Peyer's patch (tissue), 4 donors: Measurements from ENCODE around the gene GIPC2. TPM values are rescaled to one million over a fixed set of nuclear protein-coding genes. Genes with fewer than 3 reads are reported as not detected.

Source experiments
- DNase-seq, 3 donors: peaks; one replicate each; pipeline ENCODE4 v3.0.0-alpha.2; 2017 to 2019
- H3K27ac ChIP-seq, 4 donors: fragments of 200-600 bp; sonication (generic); one replicate each; pipeline ENCODE4 v1.5.1; 2016 to 2019
- H3K27me3 ChIP-seq, 2 donors: fragments of 200-600 bp; sonication (generic); one replicate each; pipeline ENCODE4 v1.5.1; 2019
- H3K36me3 ChIP-seq, 3 donors: fragments of 200-600 bp; sonication (generic); one replicate each; pipeline ENCODE4 v1.5.1; 2016 to 2019
- H3K4me1 ChIP-seq, 4 donors: fragments of 200-600 bp; sonication (generic); one replicate each; pipeline ENCODE4 v1.5.1; 2016 to 2019
- H3K4me3 ChIP-seq, 4 donors: fragments of 200-600 bp; sonication (generic); 1 replicate in 3 of 4; 2 replicates in 1 of 4; pipeline ENCODE4 v1.5.1; 2016 to 2019; ENCODE audit warnings: mild to moderate bottlenecking in 1 of 4
- H3K9me3 ChIP-seq, 4 donors: fragments of 200-600 bp; sonication (generic); one replicate each; pipeline ENCODE4 v1.5.1; 2016 to 2019; ENCODE audit warnings: mild to moderate bottlenecking in 1 of 4
- CTCF ChIP-seq, 6 experiments: fragments of 450-650 bp in 4 of 6; fragments of 200-600 bp in 2 of 6; sonication (generic) in 1 of 6; IDR thresholded peaks; one replicate each; pipeline ENCODE4 v1.5.1; 2017 to 2019; ENCODE audit warnings: antibody characterized with exemption in 6 of 6, mild to moderate bottlenecking in 3 of 6, moderate library complexity in 1 of 6
- POLR2A ChIP-seq, 2 donors: fragments of 450-650 bp; IDR thresholded peaks; one replicate each; pipeline ENCODE4 v1.5.1; 2017; ENCODE audit warnings: antibody characterized with exemption in 2 of 2, mild to moderate bottlenecking in 2 of 2, moderate library complexity in 2 of 2
- total RNA-seq, 4 donors: library from RNA; depleted of rRNA; stranded (reverse); fragments of >200 nt; gene quantifications; one replicate each; pipeline ENCODE4 v1.1.0, GENCODE V29; 2016

Gene GIPC2
- total RNA-seq, 4 donors from 2014 or later = 21.5 to 103 (median 52.2) TPM

DNA sequence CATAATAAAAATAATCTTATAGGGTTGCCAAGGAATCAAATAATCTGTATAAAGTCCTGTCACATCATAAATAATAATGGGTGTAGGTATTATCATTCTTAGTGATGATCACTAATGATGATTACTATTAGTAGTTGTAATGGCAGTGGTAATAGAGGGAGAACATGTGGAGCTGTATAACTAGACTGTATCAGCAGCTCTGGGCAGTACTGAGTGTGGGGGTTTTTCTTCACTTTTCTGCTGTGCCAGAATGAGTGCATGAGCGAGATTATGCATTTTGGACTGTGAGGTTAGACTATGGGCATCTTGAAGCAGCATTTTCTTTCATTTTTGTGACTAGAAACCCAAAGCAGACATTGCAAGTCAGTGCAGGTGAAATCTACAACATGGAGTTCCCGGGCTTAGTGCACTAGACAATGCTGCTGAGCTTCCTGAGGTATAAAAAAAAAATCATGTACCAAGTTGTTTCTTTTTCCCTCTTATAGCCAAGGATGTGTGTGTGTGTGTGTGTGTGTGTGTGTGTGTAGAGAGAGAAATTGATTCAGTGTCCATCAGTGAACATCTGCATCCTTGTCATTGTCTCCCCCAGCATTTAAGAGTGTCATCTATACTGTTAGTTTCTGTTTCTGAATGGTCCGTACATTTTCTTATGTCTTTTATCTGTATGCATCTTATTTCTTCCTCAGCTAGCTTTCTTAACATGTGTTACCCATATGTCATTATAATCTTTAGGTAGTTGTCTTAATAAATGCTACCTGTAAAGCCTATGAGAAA lies 86.6 kb downstream of the GIPC2 start:
- Histone ChIP-seq H3K4me3 (no peak overlapping the region), H3K4me1 (no peaks in the 10 kb centered on the region), H3K27me3 (no peaks in the 10 kb centered on the region), H3K9me3 (no peaks in the 10 kb centered on the region), H3K27ac (no peak overlapping the region), H3K36me3 (no peaks in the 10 kb centered on the region)
- no peak for TF ChIP-seq CTCF (IDR thresholded peaks at IDR 0.05)
- no peak for TF ChIP-seq POLR2A (IDR thresholded peaks at IDR 0.05)
- DNase-seq = no peak

DNA sequence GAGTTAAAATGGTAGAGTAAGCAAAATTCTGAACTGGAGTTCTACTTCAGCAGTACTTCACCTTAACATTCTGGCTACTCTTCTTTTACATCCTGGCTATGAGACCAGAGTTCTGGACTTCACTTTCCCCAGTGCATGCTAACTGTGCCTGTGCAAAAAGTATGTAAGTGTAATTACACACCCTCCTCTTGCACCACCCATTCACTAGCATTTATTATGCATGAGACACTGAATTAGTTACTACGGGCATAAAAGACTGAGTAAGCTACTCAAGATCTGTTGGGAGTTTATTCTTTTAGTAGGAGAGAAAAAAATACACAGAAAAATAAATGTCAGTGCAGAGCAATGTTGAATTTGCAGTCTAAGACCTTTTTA lies 87.2 kb downstream of the GIPC2 start:
- no peak overlapping the region for H3K27ac ChIP-seq
- no peaks in the 10 kb centered on the region for H3K9me3 ChIP-seq
- no peak overlapping the region for H3K4me3 ChIP-seq
- no peaks in the 10 kb centered on the region for H3K36me3 ChIP-seq
- no peak for TF ChIP-seq POLR2A (IDR thresholded peaks at IDR 0.05)
- TF ChIP-seq CTCF (IDR thresholded peaks at IDR 0.05) = no peak
- H3K4me1 ChIP-seq = no peaks in the 10 kb centered on the region
- H3K27me3 ChIP-seq = no peaks in the 10 kb centered on the region
- no peak for DNase-seq

DNA sequence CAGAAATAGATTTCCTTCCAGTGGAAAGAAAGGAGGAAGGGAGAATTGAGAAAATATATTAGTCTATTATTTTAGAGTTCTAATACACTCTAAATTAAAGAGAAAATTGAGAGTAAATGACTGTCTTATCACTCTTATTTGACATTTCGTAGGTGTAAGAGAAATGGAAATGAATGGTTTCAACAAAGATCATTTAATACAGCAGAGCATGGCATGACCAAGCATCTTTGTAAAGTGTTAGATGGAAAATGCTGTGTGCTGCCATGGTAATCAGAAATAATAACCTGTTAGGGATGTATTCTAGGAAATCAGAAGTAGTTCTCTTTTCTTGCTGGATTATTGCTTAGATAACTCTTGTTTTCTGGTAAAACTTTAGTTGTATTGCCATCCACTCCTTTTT lies 90.9 kb downstream of the GIPC2 start:
- no peaks in the 10 kb centered on the region for H3K9me3 ChIP-seq
- TF ChIP-seq CTCF (IDR thresholded peaks at IDR 0.05) = no peak
- no peak overlapping the region for H3K4me3 ChIP-seq
- DNase-seq = no peak
- H3K27me3 ChIP-seq = no peaks in the 10 kb centered on the region
- no peaks in the 10 kb centered on the region for H3K36me3 ChIP-seq
- H3K4me1 ChIP-seq = no peaks in the 10 kb centered on the region
- no peak overlapping the region for H3K27ac ChIP-seq

GRCh38 chr1:78141531-78142231 lies 95.9 kb downstream of the GIPC2 start:
- Histone ChIP-seq H3K4me1 (peaks cover 0 to 13% (median 0%) of the 10 kb centered on the region in 4 donors), H3K9me3 (no peaks in the 10 kb centered on the region), H3K36me3 (no peaks in the 10 kb centered on the region), H3K27me3 (no peaks in the 10 kb centered on the region), H3K4me3 (no peak overlapping the region), H3K27ac (peak overlapping the region in 2 of 4 donors; percentile 40 to 59)
- TF ChIP-seq CTCF (IDR thresholded peaks at IDR 0.05) (no peak), POLR2A (IDR thresholded peaks at IDR 0.05) (no peak)
- DNase-seq = peak in 1 of 3 donors; percentile 52

DNA sequence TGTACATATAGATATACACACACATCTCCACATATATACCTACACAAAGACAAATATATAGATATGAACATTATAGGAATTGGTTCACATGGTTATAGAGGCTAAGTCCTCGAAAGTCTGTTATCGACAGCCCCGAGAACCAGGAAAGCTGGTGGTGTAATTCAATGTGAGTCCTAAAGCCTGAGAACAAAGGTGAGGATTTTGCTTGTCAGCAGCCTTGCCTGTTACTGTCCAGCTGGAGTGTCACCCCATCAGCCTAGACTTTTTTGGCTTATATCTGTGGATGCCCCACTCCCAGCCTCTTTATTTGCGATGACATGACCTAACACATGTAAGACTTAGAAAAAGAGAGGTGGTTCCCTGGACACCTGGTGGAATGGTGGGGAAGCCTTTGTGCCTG lies 97.0 kb downstream of the GIPC2 start:
- no peaks in the 10 kb centered on the region for H3K27me3 ChIP-seq
- H3K9me3 ChIP-seq = no peaks in the 10 kb centered on the region
- DNase-seq = no peak
- H3K36me3 ChIP-seq = no peaks in the 10 kb centered on the region
- no peak for TF ChIP-seq CTCF (IDR thresholded peaks at IDR 0.05)
- TF ChIP-seq POLR2A (IDR thresholded peaks at IDR 0.05) = no peak
- peaks cover 0 to 13% (median 0%) of the 10 kb centered on the region in 4 donors for H3K4me1 ChIP-seq
- peak overlapping the region in 3 of 4 donors; percentile 33 to 60 (median 50) for H3K27ac ChIP-seq
- peak overlapping the region in 2 of 4 donors; percentile 27 to 30 for H3K4me3 ChIP-seq
